Epithelial cell of esophagus (primary cell): ENCODE results near the gene COL13A1.

Experiments used
- DNase-seq: peaks from one replicate; pipeline ENCODE4 v3.0.0; 2010; ENCODE audit warnings: low read depth
- H3K4me3 ChIP-seq: 2 replicates; pipeline ENCODE4 v1.5.1; 2011; ENCODE audit warnings: mild to moderate bottlenecking, low read length, control low read depth
- CTCF ChIP-seq: IDR thresholded peaks from 2 replicates; pipeline ENCODE4 v1.5.1; 2011; ENCODE audit warnings: low read depth, mild to moderate bottlenecking, low read length, control low read depth, inconsistent platforms; ENCODE audit not compliant: insufficient read depth; ENCODE audit errors: missing control alignments

The COL13A1 gene

DNA sequence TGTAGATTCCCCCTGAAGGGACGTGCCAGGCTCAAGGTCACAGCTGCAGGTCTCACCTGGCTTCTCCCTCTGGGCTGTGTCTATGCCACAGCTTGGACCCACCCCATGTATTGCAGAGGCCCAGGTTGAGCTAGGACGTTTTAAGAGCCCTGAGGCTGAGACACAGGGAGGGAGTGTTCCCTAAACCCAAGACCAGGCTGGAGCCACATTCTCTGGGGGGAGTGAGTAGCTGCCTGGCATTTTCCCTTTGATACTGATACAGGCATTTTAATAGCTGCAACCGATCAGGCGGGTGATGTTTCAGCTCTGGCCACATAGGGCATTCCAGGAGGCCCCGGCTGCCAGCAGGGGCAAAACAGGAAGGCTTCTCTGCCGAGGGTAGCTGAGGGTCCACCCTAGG is 13.4 kb downstream of the COL13A1 start:
- no peak for DNase-seq
- no peak for TF ChIP-seq CTCF

GRCh38 chr10:69816521-69816920 is 14.8 kb downstream of the COL13A1 start:
- no peak for TF ChIP-seq CTCF
- DNase-seq: no peak

More for the DNA sequence above, 13.4 kb downstream of the COL13A1 start:
- H3K4me3 ChIP-seq: no peak overlapping the region

GRCh38 chr10:69817078-69817581 is 15.4 kb downstream of the COL13A1 start:
- TF ChIP-seq CTCF: no peak
- DNase-seq: no peak
- no peak overlapping the region for H3K4me3 ChIP-seq

More at GRCh38 chr10:69816521-69816920, 14.8 kb downstream of the COL13A1 start:
- no peak overlapping the region for H3K4me3 ChIP-seq

GRCh38 chr10:69818676-69819239 is 17.1 kb downstream of the COL13A1 start:
- TF ChIP-seq CTCF: no peak
- no peak for DNase-seq
- no peak overlapping the region for H3K4me3 ChIP-seq

DNA sequence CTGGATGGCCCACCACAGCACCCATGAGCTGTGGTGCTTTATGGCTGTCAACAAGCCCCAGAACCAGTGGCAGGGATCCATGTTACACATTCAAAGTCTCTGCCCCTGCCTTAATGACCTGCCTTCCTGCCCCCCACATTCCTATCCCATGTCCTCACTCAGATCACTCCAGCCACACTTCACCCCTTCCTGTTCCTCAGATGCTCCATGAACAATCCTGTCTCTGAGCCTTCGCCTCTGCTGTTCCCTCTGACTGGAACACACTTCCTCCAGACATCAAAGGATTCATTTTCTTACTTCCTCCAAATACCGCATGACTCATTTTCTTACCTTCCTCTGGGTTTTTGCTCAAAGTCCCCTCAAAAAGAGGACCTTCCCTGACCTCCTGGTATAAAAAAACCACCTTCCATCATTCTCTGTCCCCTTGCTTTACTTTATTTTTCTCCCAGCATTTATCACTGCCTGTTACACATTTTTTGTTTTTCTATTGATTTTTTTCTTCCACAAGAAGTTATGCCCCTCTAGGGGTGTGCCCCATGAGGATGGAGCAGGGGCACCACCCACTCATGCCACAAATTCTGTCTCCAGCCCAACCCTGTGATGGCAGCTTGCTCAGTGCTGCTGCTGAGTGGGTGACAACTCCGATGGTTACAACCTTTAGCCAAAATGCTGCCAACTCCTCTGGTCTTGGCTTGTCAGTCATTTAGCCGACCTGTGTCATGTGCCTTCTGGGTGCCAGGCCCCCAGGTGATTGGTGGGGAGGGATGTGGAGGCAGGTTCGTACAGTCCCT is 18.2 kb downstream of the COL13A1 start:
- DNase-seq: no peak
- H3K4me3 ChIP-seq: no peak overlapping the region

DNA sequence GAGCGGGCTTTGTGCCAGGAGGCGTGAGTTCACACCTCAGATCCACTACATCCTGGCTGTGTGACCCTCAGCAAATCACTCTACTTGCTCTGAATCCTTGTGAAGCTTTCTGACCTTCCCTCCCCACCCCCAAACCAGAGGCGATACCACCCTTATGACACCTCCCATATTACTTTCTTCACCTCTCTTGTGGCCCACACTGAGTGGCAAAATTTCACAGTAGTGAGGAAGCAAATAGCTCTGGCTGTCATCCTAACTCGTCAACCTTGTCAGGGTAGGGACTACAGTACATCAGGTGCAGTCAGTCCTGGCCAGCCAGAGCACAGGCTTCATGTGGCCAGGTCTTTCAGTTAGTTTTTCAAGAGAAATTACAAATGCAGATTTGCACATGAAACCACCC is 19.1 kb downstream of the COL13A1 start:
- TF ChIP-seq CTCF: no peak
- DNase-seq: no peak
- no peak overlapping the region for H3K4me3 ChIP-seq

More for the DNA sequence above, 18.2 kb downstream of the COL13A1 start:
- no peak for TF ChIP-seq CTCF
